ENCODE results near the gene MYOD1. TPM values are rescaled to one million over a fixed set of nuclear protein-coding genes. Genes with fewer than 3 reads are reported as not detected.

Gene MYOD1
- total and polyA plus RNA-seq, 12 donors, result not detected

- TF ChIP-seq CTCF (IDR thresholded peaks at IDR 0.05), result no peak
- TF ChIP-seq POLR2A (IDR thresholded peaks at IDR 0.05), result no peak
- 7 to 27% (median 18%) methylated on average over 7 to 68 of the region's 68 CpGs for WGBS, 4 donors
- H3K4me3 ChIP-seq, result no peak overlapping the region
- no peak for DNase-seq
- H3K9me3 ChIP-seq (replicated peaks in 1 of 3), result no peaks in the 10 kb centered on the region
- H3K4me1 ChIP-seq (replicated peaks in 1 of 2), result no peaks in the 10 kb centered on the region
- peaks cover 28% of the 10 kb centered on the region for H3K27me3 ChIP-seq
- no peaks in the 10 kb centered on the region for H3K36me3 ChIP-seq (replicated peaks in 1 of 2)
- H3K27ac ChIP-seq, result no peak overlapping the region
- intact Hi-C loops (cut with DNase I), result no loop called here
Measured at GRCh38 chr11:17695454-17696441, 23.6 kb upstream of the MYOD1 start.

GRCh38 chr11:17696741-17697140 is 22.6 kb upstream of the MYOD1 start:
- intact Hi-C loops (cut with DNase I), result no loop called here
- TF ChIP-seq POLR2A (IDR thresholded peaks at IDR 0.05) (no peak), CTCF (IDR thresholded peaks at IDR 0.05) (no peak)
- WGBS, 4 donors, result 57 to 78% (median 71%) methylated on average over 2 to 5 of the region's 5 CpGs
- DNase-seq, result no peak
- H3K4me1 ChIP-seq (replicated peaks in 1 of 2), result no peaks in the 10 kb centered on the region
- peaks cover 26% of the 10 kb centered on the region for H3K27me3 ChIP-seq
- H3K9me3 ChIP-seq (replicated peaks in 1 of 3), result no peaks in the 10 kb centered on the region
- no peaks in the 10 kb centered on the region for H3K36me3 ChIP-seq (replicated peaks in 1 of 2)
- no peak overlapping the region for H3K27ac ChIP-seq
- H3K4me3 ChIP-seq, result no peak overlapping the region

- H3K27me3 ChIP-seq, result peaks cover 23% of the 10 kb centered on the region
- no peak for DNase-seq
- WGBS, 4 donors, result 54 to 66% (median 64%) methylated on average over 6 of the region's 6 CpGs
Measured at GRCh38 chr11:17697175-17697949, 22.0 kb upstream of the MYOD1 start.

More at GRCh38 chr11:17697175-17697949, 22.0 kb upstream of the MYOD1 start:
- no peak for TF ChIP-seq POLR2A (IDR thresholded peaks at IDR 0.05)
- TF ChIP-seq CTCF (IDR thresholded peaks at IDR 0.05), result no peak
- Histone ChIP-seq H3K4me1 (replicated peaks in 1 of 2) (no peaks in the 10 kb centered on the region), H3K36me3 (replicated peaks in 1 of 2) (no peaks in the 10 kb centered on the region), H3K9me3 (replicated peaks in 1 of 3) (no peaks in the 10 kb centered on the region), H3K27ac (no peak overlapping the region), H3K4me3 (no peak overlapping the region)
- intact Hi-C loops (cut with DNase I), result no loop called here

All from adrenal gland (tissue), 12 donors.